GM12892 (cell line): ENCODE measurements around the gene GM2A.
"Not testable (repeated sequence)": the region's sequence is repeated elsewhere in the genome, so short reads cannot be mapped to it uniquely, and the experiment has no call there.

Experiments used
- DNase-seq: peaks from one replicate; pipeline ENCODE4 v3.0.0; 2011; ENCODE audit not compliant: insufficient read length
- FAIRE-seq: peaks from 2 replicates; lab custom pipeline; 2011; peaks lifted over from hg19 to GRCh38; lab: Jason Lieb, UNC
- POLR2A ChIP-seq: IDR thresholded peaks from 2 replicates; pipeline ENCODE4 v1.6.1; 2011; ENCODE audit warnings: low read depth, low read length, control low read depth
- POLR2AphosphoS5 ChIP-seq: IDR thresholded peaks from 2 replicates; pipeline ENCODE4 v1.6.1; 2011; ENCODE audit warnings: low read depth, low read length, control low read depth
- TAF1 ChIP-seq: IDR thresholded peaks from 2 replicates; pipeline ENCODE4 v1.6.1; 2011; ENCODE audit warnings: low read depth, mild to moderate bottlenecking, control low read depth, low read length, borderline replicate concordance

GM2A gene

DNA sequence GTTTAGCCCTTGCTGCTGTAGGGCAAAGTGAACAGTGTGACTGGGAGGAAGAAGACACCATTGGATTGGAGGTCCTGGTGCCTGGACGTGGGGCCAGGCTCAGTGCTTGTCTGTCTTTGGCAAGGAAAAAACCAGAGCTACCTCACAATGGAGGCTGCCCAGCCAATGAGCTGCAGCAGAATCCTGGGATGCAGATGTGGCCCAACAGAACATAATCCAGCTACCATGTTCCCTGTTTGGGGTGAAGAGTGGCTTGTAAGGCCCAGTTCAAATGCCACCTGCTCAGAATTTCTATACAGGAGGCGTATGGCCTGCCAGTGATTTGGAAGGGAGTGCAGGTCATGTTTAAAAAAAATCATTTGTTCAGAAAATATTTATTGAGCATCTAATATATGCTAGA, 50.7 kb downstream of the GM2A start, which contains the start of gene SLC36A3:
SLC36A3 (minus strand) TSS at position 101 of the 400 bp plus-strand sequence. CDS start 412 bp downstream, outside the sequence.
- DNase-seq: no peak
- no peak for FAIRE-seq
- no peak for TF ChIP-seq TAF1
- no peak for TF ChIP-seq POLR2AphosphoS5
- TF ChIP-seq POLR2A: no peak

DNA sequence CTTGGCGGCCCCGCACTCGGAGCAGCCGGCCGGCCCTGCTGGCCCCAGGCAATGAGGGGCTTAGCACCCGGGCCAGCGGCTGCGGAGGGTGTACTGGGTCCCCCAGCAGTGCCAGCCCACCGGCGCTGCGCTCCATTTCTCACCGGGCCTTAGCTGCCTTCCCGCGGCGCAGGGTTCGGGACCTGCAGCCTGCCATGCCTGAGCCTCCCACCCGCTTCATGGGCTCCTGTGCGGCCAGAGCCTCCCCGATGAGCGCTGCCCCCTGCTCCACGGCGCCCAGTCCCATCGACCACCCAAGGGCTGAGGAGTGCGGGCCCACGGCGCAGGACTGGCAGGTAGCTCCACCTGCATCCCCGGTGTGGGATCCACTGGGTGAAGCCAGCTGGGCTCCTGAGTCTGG, 56.3 kb downstream of the GM2A start:
- FAIRE-seq, DNase-seq: not testable (repeated sequence)

DNA sequence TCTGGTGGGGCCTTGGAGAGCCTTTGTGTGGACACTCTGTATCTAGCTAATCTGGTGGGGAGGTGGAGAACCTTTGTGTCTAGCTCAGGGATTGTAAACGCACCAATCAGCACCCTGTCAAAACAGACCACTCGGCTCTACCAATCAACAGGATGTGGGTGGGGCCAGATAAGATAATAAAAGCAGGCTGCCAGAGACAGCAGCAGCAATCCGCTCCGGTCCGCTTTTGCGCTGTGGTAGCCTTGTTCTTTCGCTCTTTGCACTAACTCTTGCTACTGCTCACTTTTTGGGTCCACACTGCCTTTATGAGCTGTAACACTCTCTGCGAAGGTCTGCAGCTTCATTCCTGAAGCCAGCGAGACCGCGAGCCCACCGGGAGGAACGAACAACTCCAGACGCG, 56.8 kb downstream of the GM2A start:
- not testable (repeated sequence) for DNase-seq, FAIRE-seq

DNA sequence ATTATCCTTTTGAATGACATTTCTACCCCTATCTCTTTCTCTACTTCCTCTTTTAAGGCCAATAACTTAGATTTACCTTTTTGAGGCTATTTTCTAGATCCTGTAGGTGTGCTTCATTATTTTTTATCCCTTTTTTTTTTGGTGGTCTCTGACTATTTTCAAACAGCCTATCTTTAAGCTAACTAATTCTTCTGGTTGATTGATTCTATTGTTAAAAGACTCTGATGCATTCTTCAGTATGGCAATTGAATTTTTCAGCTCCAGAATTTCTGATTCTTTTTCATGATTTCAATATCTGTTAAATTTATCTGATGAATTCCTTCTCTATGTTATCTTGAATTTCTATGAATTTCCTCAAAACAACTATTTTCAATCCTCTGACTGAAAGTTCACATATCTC, 57.9 kb downstream of the GM2A start:
- DNase-seq (no peak), FAIRE-seq (no peak)
- TF ChIP-seq POLR2AphosphoS5 (no peak), POLR2A (no peak), TAF1 (no peak)

DNA sequence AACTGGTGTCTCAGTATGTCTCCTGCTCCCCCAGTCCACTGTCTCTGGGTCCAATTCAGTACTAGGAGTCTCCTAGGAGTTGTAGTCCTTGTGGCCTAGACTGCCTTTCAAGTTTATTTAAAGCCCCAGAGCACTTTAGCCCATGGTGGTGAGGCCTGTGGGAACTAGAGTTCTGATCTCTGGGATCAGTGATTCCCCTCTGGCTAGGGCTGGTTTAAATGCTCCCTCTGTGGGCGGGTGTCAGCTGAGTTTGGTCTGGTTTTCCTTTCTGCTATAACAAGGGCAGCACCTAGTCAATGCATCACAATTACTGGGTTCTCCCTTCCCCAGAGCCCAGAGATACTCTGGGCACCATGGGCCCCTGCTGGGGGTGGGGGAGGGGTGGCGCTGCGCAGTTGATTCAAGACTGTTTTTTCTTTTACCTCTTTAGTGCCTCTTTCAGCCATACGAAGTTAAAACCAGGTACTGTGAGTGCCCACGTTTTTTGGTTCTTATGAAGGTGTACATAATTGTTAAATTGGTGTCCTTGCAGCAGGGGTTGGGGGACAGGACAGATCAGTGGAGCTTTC, 59.9 kb downstream of the GM2A start:
- no peak for FAIRE-seq
- DNase-seq: no peak
- TF ChIP-seq TAF1 (no peak), POLR2AphosphoS5 (no peak), POLR2A (no peak)

DNA sequence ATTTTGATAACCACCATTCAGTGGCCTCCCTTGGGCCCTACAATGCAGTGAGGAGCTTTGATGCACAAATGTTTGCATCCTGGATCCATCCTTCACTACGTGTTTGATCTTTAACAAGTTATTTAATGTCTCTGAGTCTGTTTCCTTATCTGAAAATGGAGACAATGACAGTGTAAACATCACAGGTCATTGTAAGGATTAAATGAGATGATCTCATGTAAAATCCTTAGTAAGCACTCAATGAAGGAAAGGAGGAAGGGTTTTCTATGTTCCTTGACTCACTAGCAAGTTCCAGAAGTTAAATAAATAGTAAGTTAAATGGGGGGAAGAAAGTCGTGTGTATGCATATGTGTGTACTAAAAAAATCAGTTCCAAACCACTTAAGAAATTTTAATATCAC, 60.4 kb downstream of the GM2A start:
- no peak for TF ChIP-seq POLR2AphosphoS5
- DNase-seq (no peak), FAIRE-seq (no peak)

DNA sequence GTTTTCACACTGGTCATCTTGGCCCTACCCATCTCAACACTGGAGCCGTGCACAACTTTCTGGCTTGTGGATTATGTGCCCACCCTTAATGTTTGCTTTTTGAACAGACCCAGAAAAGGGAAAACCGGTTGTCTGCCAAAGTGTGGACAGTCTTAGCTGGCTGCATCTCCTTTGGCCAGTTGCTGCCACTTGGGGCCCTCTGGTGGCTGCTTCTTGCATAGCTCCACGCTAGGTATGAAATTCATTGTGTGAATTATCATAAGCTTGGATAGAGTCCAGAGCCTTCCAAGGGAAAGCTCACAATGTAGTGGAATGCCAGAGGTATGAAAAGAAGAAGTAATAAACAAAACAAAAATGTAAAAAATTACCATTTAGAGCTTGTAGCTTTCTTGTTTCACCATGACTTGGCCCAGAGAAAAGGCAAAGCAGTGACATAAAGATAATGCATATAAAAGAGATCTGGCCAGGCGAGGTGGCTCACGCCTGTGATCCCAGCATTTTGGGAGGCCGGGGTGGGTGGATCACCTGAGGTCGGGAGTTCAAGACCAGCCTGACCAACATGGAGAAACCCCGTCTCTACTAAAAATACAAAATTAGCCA, 63.1 kb downstream of the GM2A start:
- DNase-seq: peak; percentile 45
- TF ChIP-seq TAF1 (no peak), POLR2AphosphoS5 (no peak), POLR2A (no peak)
- FAIRE-seq: peak; percentile 82

DNA sequence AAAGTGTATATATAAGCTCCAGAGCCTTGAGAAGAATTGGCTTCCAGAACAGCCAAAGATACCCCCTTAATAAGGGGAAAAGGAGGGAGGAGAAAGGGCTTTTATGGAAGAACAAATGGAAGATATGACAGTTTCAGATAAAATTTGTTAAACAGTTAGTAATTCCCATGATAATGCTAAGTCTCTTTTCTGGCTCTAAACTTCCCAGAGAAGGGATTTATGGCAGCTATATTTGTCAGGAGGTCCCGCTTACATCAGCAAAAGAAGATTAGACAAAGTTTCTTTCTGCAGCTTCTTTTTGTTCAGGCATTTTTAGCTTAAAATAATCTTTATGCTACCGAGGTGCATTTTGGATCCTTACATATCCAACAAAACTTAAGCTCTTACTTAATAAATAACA, 64.9 kb downstream of the GM2A start:
- DNase-seq (no peak), FAIRE-seq (no peak)
- no peak for TF ChIP-seq TAF1
- no peak for TF ChIP-seq POLR2A
- no peak for TF ChIP-seq POLR2AphosphoS5

DNA sequence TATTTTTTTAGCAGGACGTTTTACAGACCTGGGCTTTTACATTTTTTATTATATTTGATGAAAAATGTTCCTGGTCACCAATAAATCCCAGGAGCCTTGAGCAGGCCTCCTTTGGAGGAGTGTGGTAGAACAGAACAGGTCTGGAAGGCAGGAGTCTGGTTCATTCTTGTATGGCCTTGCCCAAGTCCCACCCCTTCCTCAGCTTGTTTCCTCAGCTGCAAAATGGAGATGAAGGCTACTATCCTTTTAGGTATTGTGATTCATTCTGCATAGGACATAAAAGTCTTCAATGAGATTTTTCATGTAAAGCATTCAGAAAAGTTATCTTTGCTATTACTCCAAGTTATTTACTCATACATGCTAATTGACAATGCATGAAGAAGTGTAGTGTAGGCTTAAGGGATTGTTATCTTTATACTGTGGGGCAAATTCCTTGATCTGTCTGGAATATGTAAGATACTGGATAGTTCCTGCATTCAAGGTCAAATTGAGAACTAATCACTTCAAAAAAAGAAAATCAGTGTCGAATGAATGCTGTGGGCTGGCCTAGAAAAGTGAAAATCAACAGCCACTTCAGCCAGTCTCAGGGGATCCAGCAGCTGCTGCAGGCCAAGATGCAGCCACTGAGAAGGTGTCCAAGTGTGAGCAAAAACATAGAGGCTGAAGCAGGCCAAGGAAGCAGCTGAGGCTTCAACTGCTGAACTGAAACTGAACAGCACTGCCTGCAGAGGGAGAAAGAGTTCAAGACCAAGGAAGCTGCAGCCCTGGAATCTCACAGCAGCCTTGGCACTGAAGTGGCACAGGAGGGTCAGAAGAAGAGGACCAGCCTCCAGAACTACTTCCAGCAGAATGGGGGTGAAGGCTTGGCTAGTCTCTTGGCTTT, 66.1 kb downstream of the GM2A start:
- FAIRE-seq (peak; percentile 57), DNase-seq (no peak)
- no peak for TF ChIP-seq POLR2AphosphoS5
- no peak for TF ChIP-seq TAF1
- no peak for TF ChIP-seq POLR2A
